Measurements from ENCODE around the gene NLN.

DNA sequence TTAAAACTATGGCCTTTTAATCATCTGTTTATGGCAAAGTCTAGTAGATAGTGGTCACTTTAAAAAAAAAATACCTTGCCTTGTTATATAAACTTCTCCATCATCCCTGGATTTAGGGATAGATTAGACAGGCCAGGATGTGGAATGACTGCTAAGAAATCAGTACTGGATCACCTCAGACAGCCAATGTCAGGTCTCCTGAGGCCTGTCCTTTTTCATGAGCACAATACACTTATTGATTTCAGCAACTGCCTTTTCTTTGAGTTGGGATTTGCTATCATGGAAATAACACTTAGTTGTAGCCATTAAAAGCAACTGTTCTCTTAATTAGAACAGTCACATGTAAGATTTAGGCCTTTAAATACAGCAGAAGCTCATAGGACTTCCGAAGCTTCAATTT lies 77.9 kb downstream of the NLN start:
- TF ChIP-seq EZH2 (optimal IDR thresholded peaks at IDR 0.05; ENCODE audit: low read depth, low read length), result no peak
- TF ChIP-seq, protein P1, sequence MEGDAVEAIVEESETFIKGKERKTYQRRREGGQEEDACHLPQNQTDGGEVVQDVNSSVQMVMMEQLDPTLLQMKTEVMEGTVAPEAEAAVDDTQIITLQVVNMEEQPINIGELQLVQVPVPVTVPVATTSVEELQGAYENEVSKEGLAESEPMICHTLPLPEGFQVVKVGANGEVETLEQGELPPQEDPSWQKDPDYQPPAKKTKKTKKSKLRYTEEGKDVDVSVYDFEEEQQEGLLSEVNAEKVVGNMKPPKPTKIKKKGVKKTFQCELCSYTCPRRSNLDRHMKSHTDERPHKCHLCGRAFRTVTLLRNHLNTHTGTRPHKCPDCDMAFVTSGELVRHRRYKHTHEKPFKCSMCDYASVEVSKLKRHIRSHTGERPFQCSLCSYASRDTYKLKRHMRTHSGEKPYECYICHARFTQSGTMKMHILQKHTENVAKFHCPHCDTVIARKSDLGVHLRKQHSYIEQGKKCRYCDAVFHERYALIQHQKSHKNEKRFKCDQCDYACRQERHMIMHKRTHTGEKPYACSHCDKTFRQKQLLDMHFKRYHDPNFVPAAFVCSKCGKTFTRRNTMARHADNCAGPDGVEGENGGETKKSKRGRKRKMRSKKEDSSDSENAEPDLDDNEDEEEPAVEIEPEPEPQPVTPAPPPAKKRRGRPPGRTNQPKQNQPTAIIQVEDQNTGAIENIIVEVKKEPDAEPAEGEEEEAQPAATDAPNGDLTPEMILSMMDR (IDR thresholded peaks at IDR 0.05; ENCODE audit: low read length), result no peak
